HCT116 (cell line): ENCODE data around the gene RAET1E. TPM values are rescaled to one million over a fixed set of nuclear protein-coding genes. Genes with fewer than 3 reads are reported as not detected.

Source experiments
- ATAC-seq: fragments of 200-7000 bp; cut with Tn5 transposase; 2 replicates; pipeline ENCODE4 v1.9.1; 2020; ENCODE audit warnings: mild to moderate bottlenecking, moderate library complexity
- BruUV-seq: library from RNA; stranded (reverse); fragments of 400-500 nt; replicated peaks from 2 replicates; lab custom pipeline; 2021; lab: Mats Ljungman, UMichigan
- CTCF ChIA-PET: fragments of 300-600 bp; sonication (Branson Sonifier 250); formaldehyde crosslinking; loops from one replicate; lab custom pipeline; 2021; ENCODE audit warnings: antibody characterized with exemption; lab: Charles Lee
- POLR2A ChIA-PET: fragments of 300-600, 350-600 bp; sonication (Branson Sonifier 250); formaldehyde crosslinking; loops from one replicate; lab custom pipeline; 2021; ENCODE audit warnings: antibody characterized with exemption; lab: Charles Lee
- RAD21 ChIA-PET, 2 experiments: fragments of 300-600 bp; sonication (Branson Sonifier 250); formaldehyde crosslinking; loops; one replicate each; lab custom pipeline; 2023; ENCODE audit warnings: low total read pairs in 2 of 2; ENCODE audit not compliant: uncharacterized antibody in 2 of 2, unreplicated experiment in 2 of 2, low non-redundant PET in 1 of 2; lab: Charles Lee
- DNase-seq: peaks from one replicate; pipeline ENCODE4 v3.0.0-alpha.2; 2010; ENCODE audit warnings: low read depth, low spot score
- H2AFZ ChIP-seq: fragments of 200-600 bp; shearing (Covaris generic), sonication (generic); 2 replicates; pipeline ENCODE4 v1.6.1; 2017; ENCODE audit warnings: low read depth, mixed run types, mixed read lengths, antibody characterized with exemption, low read length; ENCODE audit not compliant: poor library complexity, severe bottlenecking
- H3K27ac ChIP-seq: 2 replicates; pipeline ENCODE4 v1.5.1; 2012; ENCODE audit warnings: low read depth, low read length
- H3K27me3 ChIP-seq: fragments of 200-600 bp; sonication (generic); 2 replicates; pipeline ENCODE4 v1.6.1; 2016; ENCODE audit warnings: mixed run types, low read length, mixed read lengths; ENCODE audit not compliant: insufficient read depth
- H3K36me3 ChIP-seq, 2 experiments: fragments of 200-500 bp in 1 of 2; fragments of 200-600 bp in 1 of 2; sonication (Bioruptor generic) in 1 of 2; sonication (generic) in 1 of 2; 2 replicates each; pipeline versions ENCODE4 v1.5.1 to v1.6.1; 2014 to 2016; ENCODE audit warnings: low read length in 2 of 2, inconsistent platforms in 1 of 2, mixed read lengths in 1 of 2, mixed run types in 1 of 2; ENCODE audit not compliant: insufficient read depth in 2 of 2, control insufficient read depth in 1 of 2
- H3K4me1 ChIP-seq, 2 experiments: fragments of 200-600 bp in 1 of 2; sonication (generic) in 1 of 2; 2 replicates each; pipeline versions ENCODE4 v1.5.1 to v1.6.1; 2012 to 2017; ENCODE audit warnings: low read length in 2 of 2, inconsistent platforms in 1 of 2, mild to moderate bottlenecking in 1 of 2, mixed read lengths in 1 of 2, mixed run types in 1 of 2, moderate library complexity in 1 of 2; ENCODE audit not compliant: insufficient read depth in 2 of 2, control insufficient read depth in 1 of 2
- H3K4me2 ChIP-seq: fragments of 200-600 bp; sonication (generic); 2 replicates; pipeline ENCODE4 v1.6.1; 2017; ENCODE audit warnings: mixed run types, low read length, mixed read lengths
- H3K4me3 ChIP-seq, 2 experiments: fragments of 200-600 bp in 1 of 2; sonication (generic) in 1 of 2; replicated peaks in 1 of 2; 2 replicates each; pipeline ENCODE4 v1.5.1; 2011 to 2016; ENCODE audit warnings: low read length in 2 of 2, control low read depth in 1 of 2, low read depth in 1 of 2, mild to moderate bottlenecking in 1 of 2, mixed read lengths in 1 of 2, mixed run types in 1 of 2
- H3K79me2 ChIP-seq: fragments of 200-600 bp; sonication (generic); 2 replicates; pipeline ENCODE4 v1.6.1; 2017; ENCODE audit warnings: mild to moderate bottlenecking, mixed run types, low read length, moderate library complexity, mixed read lengths; ENCODE audit not compliant: insufficient read depth
- H3K9ac ChIP-seq: fragments of 200-600 bp; sonication (generic); 2 replicates; pipeline ENCODE4 v1.6.1; 2016; ENCODE audit warnings: low read length, mixed read lengths
- H3K9me2 ChIP-seq: fragments of 200-600 bp; sonication (generic), shearing (Covaris generic); 2 replicates; pipeline ENCODE4 v1.6.1; 2017; ENCODE audit warnings: mixed run types, mild to moderate bottlenecking, moderate library complexity; ENCODE audit not compliant: insufficient read depth
- H3K9me3 ChIP-seq, 2 experiments: fragments of 200-500 bp in 1 of 2; fragments of 200-600 bp in 1 of 2; sonication (Bioruptor generic) in 1 of 2; sonication (generic) in 1 of 2; 2 replicates each; pipeline ENCODE4 v1.6.1; 2014 to 2017; ENCODE audit warnings: low read length in 2 of 2, mixed read lengths in 2 of 2, inconsistent platforms in 1 of 2, low read depth in 1 of 2, mild to moderate bottlenecking in 1 of 2, mixed run types in 1 of 2, moderate library complexity in 1 of 2; ENCODE audit not compliant: control insufficient read depth in 1 of 2, insufficient read depth in 1 of 2
- H4K20me1 ChIP-seq: fragments of 200-600 bp; sonication (generic), shearing (Covaris generic); 2 replicates; pipeline ENCODE4 v1.6.1; 2017; ENCODE audit warnings: mixed run types, mild to moderate bottlenecking, moderate library complexity; ENCODE audit not compliant: insufficient read depth
- ATF3 ChIP-seq: IDR thresholded peaks from 2 replicates; pipeline ENCODE4 v1.6.1; 2012
- CBX3 ChIP-seq: IDR thresholded peaks from 2 replicates; pipeline ENCODE4 v1.6.1; 2012; ENCODE audit warnings: low read depth
- CEBPB ChIP-seq: IDR thresholded peaks from 2 replicates; pipeline ENCODE4 v1.6.1; 2012; ENCODE audit warnings: low read depth
- CTCF ChIP-seq, 3 experiments: fragments of 200-600 bp in 1 of 3; sonication (generic) in 1 of 3; IDR thresholded peaks in 2 of 3; conservative IDR thresholded peaks in 1 of 3; 2 replicates each; pipeline ENCODE4 v1.5.1; 2012 to 2017; ENCODE audit warnings: low read depth in 2 of 3, low read length in 2 of 3, antibody characterized with exemption in 1 of 3, borderline replicate concordance in 1 of 3, control low read depth in 1 of 3, mild to moderate bottlenecking in 1 of 3, mixed read lengths in 1 of 3, mixed run types in 1 of 3, moderate library complexity in 1 of 3; ENCODE audit not compliant: insufficient read depth in 1 of 3
- EZH2 ChIP-seq: fragments of 200-600 bp; sonication (generic); IDR thresholded peaks from 2 replicates; pipeline ENCODE4 v1.6.1; 2017; ENCODE audit warnings: antibody characterized with exemption, mixed run types
- FOSL1 ChIP-seq: IDR thresholded peaks from 2 replicates; pipeline ENCODE4 v1.6.1; 2012; ENCODE audit warnings: low read depth
- MAX ChIP-seq: IDR thresholded peaks from 2 replicates; pipeline ENCODE4 v1.6.1; 2012
- POLR2A ChIP-seq: IDR thresholded peaks from 2 replicates; pipeline ENCODE4 v1.7.0; 2011; ENCODE audit warnings: borderline replicate concordance; ENCODE audit not compliant: insufficient read depth, insufficient read length; ENCODE audit errors: extremely low read depth
- POLR2AphosphoS5 ChIP-seq: IDR thresholded peaks from 2 replicates; pipeline ENCODE4 v1.6.1; 2011; ENCODE audit warnings: mild to moderate bottlenecking, low read depth, low read length, moderate library complexity
- RAD21 ChIP-seq: IDR thresholded peaks from 2 replicates; pipeline ENCODE4 v1.6.1; 2012; ENCODE audit warnings: low read depth, mild to moderate bottlenecking
- SIN3A ChIP-seq: IDR thresholded peaks from 2 replicates; pipeline ENCODE4 v1.6.1; 2012; ENCODE audit warnings: low read depth
- TCF7L2 ChIP-seq: IDR thresholded peaks from 2 replicates; pipeline ENCODE4 v1.7.0; 2011; ENCODE audit warnings: borderline replicate concordance, inconsistent platforms; ENCODE audit not compliant: insufficient read depth, insufficient read length; ENCODE audit errors: extremely low read depth
- YY1 ChIP-seq: IDR thresholded peaks from 2 replicates; pipeline ENCODE4 v1.6.1; 2011; ENCODE audit warnings: low read length, low read depth, moderate library complexity, mild to moderate bottlenecking; ENCODE audit not compliant: insufficient replicate concordance; ENCODE audit errors: extremely low read depth
- ZFX ChIP-seq: fragments of 450-650 bp; IDR thresholded peaks from 2 replicates; pipeline ENCODE4 v1.6.1; 2017
- ZNF274 ChIP-seq: fragments of 200-500 bp; sonication (Bioruptor generic); IDR thresholded peaks from 2 replicates; pipeline ENCODE4 v1.6.1; 2014; ENCODE audit warnings: mild to moderate bottlenecking, low read depth, low read length, inconsistent platforms
- intact Hi-C: fragments of 100-400 bp; cut with micrococcal nuclease; formaldehyde crosslinking; loops from 2 replicates; pipeline ENCODE4 v1.10.0; 2022
- total RNA-seq: library from RNA; stranded (reverse); gene quantifications from one replicate; pipeline ENCODE4 v1.2.1, GENCODE V29; 2021; ENCODE audit not compliant: unreplicated experiment

Gene RAET1E
- total RNA-seq, 1 experiment from 2014 or later, result 3.9 TPM

DNA sequence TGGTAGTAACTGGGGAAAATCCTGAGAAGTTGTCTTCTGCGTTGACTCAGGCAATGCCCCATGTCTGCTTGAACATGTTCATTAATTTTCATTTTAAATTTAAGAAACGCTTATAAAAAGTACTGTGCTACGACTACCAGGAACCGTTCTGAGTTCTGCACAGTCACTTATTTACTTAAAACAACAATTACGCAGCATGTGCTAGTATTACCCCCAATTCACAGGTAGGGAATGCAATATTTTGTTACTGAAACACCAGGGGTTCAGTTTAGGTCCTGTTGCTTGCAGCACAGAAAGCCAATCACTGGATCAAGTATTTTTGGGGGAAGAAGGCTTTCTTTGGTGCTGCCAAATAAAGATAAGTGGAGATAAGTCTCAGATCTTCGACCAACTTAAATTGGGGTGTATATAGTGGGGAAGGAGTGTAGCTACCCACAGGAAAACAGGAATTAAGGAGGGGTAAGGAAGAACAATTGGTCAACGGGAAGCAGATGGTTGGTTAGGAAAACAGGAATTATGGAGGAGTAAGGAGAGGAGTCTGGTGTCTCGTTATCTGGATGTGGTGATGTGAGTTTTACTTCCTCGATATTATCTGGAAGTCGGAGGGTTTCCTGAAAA, 28.5 kb downstream of the RAET1E start:
- Histone ChIP-seq H2AFZ (no peak overlapping the region), H3K79me2 (no peaks in the 10 kb centered on the region), H3K36me3 (no peaks in the 10 kb centered on the region), H3K9me2 (no peaks in the 10 kb centered on the region), H3K27me3 (no peaks in the 10 kb centered on the region), H3K4me3 (no peak overlapping the region), H3K27ac (no peak overlapping the region), H3K4me2 (no peak overlapping the region), H4K20me1 (no peaks in the 10 kb centered on the region), H3K9ac (no peak overlapping the region), H3K4me1 (peaks cover 2 to 23% of the 10 kb centered on the region in 2 experiments; a peak in 3 of 4 replicates), H3K9me3 (no peaks in the 10 kb centered on the region; a peak in 1 of 4 replicates)
- RAD21 ChIA-PET, result no interaction called here
- ATAC-seq, result no peak
- POLR2A ChIA-PET, result no interaction called here
- TF ChIP-seq ZNF274 (no peak), MAX (no peak), POLR2AphosphoS5 (no peak), CEBPB (no peak), ZFX (no peak), CTCF (IDR thresholded peaks at IDR 0.05 in 2 of 3, conservative IDR thresholded peaks at IDR 0.05 in 1 of 3; ENCODE audit: borderline replicate concordance in 1 of 3, insufficient read depth in 1 of 3, low read depth in 2 of 3, low read length in 2 of 3) (no peak), ATF3 (no peak), RAD21 (no peak), TCF7L2 (no peak), EZH2 (no peak), SIN3A (no peak), CBX3 (no peak), FOSL1 (no peak), YY1 (no peak), POLR2A (no peak)
- CTCF ChIA-PET, result no interaction called here
- BruUV-seq, result no TSS peak
- DNase-seq, result no peak
- intact Hi-C loops, result no loop called here
